ENCODE measurements around the gene NRXN3.

NRXN3 gene

GRCh38 chr14:79896009-79896408, 1725.8 kb downstream of the NRXN3 start:
- Histone ChIP-seq H3K9me3 (ENCODE audit: low read length) (no peaks in the 10 kb centered on the region), H3K9ac (ENCODE audit: low read length) (no peak overlapping the region), H3K4me1 (ENCODE audit: insufficient read depth, low read length, severe bottlenecking) (no peaks in the 10 kb centered on the region), H3K9me2 (ENCODE audit: low read depth, low read length) (no peaks in the 10 kb centered on the region), H2AFZ (ENCODE audit: low read length) (no peak overlapping the region), H3K79me2 (ENCODE audit: insufficient read depth, low read length) (no peaks in the 10 kb centered on the region), H3K27me3 (ENCODE audit: insufficient read depth, low read length) (no peaks in the 10 kb centered on the region), H3K4me3 (ENCODE audit: low read depth, low read length, poor library complexity, severe bottlenecking) (no peak overlapping the region), H3K27ac (ENCODE audit: low read depth, low read length, poor library complexity, severe bottlenecking) (no peak overlapping the region), H3F3A (ENCODE audit: insufficient read depth, low read length) (no peaks in the 10 kb centered on the region), H3K36me3 (ENCODE audit: insufficient read depth, low read length) (no peaks in the 10 kb centered on the region), H3K4me2 (ENCODE audit: low read length) (no peak overlapping the region), H4K20me1 (ENCODE audit: insufficient read depth, low read length) (no peaks in the 10 kb centered on the region)
- TF ChIP-seq, protein P1, sequence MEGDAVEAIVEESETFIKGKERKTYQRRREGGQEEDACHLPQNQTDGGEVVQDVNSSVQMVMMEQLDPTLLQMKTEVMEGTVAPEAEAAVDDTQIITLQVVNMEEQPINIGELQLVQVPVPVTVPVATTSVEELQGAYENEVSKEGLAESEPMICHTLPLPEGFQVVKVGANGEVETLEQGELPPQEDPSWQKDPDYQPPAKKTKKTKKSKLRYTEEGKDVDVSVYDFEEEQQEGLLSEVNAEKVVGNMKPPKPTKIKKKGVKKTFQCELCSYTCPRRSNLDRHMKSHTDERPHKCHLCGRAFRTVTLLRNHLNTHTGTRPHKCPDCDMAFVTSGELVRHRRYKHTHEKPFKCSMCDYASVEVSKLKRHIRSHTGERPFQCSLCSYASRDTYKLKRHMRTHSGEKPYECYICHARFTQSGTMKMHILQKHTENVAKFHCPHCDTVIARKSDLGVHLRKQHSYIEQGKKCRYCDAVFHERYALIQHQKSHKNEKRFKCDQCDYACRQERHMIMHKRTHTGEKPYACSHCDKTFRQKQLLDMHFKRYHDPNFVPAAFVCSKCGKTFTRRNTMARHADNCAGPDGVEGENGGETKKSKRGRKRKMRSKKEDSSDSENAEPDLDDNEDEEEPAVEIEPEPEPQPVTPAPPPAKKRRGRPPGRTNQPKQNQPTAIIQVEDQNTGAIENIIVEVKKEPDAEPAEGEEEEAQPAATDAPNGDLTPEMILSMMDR (IDR thresholded peaks at IDR 0.05; ENCODE audit: low read length) = no peak
- TF ChIP-seq EZH2 (IDR thresholded peaks at IDR 0.05; ENCODE audit: borderline replicate concordance, low read length) = no peak

DNA sequence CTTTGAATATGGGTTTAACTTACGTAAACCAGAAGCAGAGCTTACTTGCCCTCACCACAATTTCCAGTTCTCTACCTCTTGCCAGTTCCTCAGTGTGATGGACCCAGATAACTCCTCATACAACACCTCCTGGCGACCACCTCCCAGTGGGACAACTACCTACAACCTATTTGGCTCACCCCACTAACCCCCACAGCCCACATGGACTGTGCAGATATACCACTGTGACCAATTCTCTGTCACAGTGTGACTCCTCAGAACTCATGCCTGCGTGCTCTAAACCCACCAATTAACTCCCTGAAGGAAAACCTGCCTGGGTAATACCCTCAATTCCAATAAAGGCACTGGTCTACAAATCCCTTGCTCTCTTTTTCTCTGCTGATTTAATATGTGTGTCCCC, 1729.4 kb downstream of the NRXN3 start:
- H3F3A ChIP-seq (ENCODE audit: insufficient read depth, low read length) = no peaks in the 10 kb centered on the region

DNA sequence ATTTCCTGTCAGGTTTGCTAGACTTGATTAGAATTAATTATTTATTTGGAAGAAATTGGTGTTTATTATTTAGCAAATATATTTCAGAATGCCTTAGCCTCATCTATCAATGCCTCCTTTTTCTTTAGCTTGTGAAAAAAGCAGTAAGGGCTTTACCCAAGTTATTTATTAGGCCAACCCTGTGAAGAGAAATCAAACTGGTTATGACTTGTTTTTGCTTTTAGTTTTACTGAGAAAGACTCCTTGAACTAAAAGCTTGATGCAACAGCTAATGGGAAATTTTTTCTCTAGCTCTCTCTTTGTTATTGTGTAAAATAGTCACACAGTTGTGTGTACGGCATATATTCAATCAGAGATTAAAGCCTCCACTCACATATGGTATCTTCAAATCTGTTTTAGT, 1734.3 kb downstream of the NRXN3 start:
- Histone ChIP-seq H3K4me1 (ENCODE audit: insufficient read depth, low read length, severe bottlenecking) (no peaks in the 10 kb centered on the region), H3K27me3 (ENCODE audit: insufficient read depth, low read length) (no peaks in the 10 kb centered on the region), H4K20me1 (ENCODE audit: insufficient read depth, low read length) (no peaks in the 10 kb centered on the region), H3K36me3 (ENCODE audit: insufficient read depth, low read length) (no peaks in the 10 kb centered on the region), H3K4me3 (ENCODE audit: low read depth, low read length, poor library complexity, severe bottlenecking) (no peak overlapping the region), H3K79me2 (ENCODE audit: insufficient read depth, low read length) (no peaks in the 10 kb centered on the region), H3F3A (ENCODE audit: insufficient read depth, low read length) (no peaks in the 10 kb centered on the region), H3K4me2 (ENCODE audit: low read length) (no peak overlapping the region), H3K27ac (ENCODE audit: low read depth, low read length, poor library complexity, severe bottlenecking) (no peak overlapping the region), H2AFZ (ENCODE audit: low read length) (no peak overlapping the region), H3K9me3 (ENCODE audit: low read length) (no peaks in the 10 kb centered on the region), H3K9ac (ENCODE audit: low read length) (no peak overlapping the region), H3K9me2 (ENCODE audit: low read depth, low read length) (no peaks in the 10 kb centered on the region)
- no peak for TF ChIP-seq EZH2 (IDR thresholded peaks at IDR 0.05; ENCODE audit: borderline replicate concordance, low read length)
- TF ChIP-seq, protein P1 (IDR thresholded peaks at IDR 0.05; ENCODE audit: low read length) = no peak

More for the DNA sequence above, 1729.4 kb downstream of the NRXN3 start:
- Histone ChIP-seq H3K27ac (ENCODE audit: low read depth, low read length, poor library complexity, severe bottlenecking) (no peak overlapping the region), H3K36me3 (ENCODE audit: insufficient read depth, low read length) (no peaks in the 10 kb centered on the region), H3K9ac (ENCODE audit: low read length) (no peak overlapping the region), H3K4me3 (ENCODE audit: low read depth, low read length, poor library complexity, severe bottlenecking) (no peak overlapping the region), H3K79me2 (ENCODE audit: insufficient read depth, low read length) (no peaks in the 10 kb centered on the region), H2AFZ (ENCODE audit: low read length) (no peak overlapping the region), H3K4me1 (ENCODE audit: insufficient read depth, low read length, severe bottlenecking) (no peaks in the 10 kb centered on the region), H4K20me1 (ENCODE audit: insufficient read depth, low read length) (no peaks in the 10 kb centered on the region), H3K4me2 (ENCODE audit: low read length) (no peak overlapping the region), H3K9me2 (ENCODE audit: low read depth, low read length) (no peaks in the 10 kb centered on the region), H3K27me3 (ENCODE audit: insufficient read depth, low read length) (no peaks in the 10 kb centered on the region), H3K9me3 (ENCODE audit: low read length) (no peaks in the 10 kb centered on the region)
- TF ChIP-seq, protein P1 (IDR thresholded peaks at IDR 0.05; ENCODE audit: low read length) = no peak
- TF ChIP-seq EZH2 (IDR thresholded peaks at IDR 0.05; ENCODE audit: borderline replicate concordance, low read length) = no peak

Measured in OCI-LY1 (cell line).